HEK293 (cell line): ENCODE data around the gene PLEKHH3.

Experiments used
- BCL11A ChIP-seq: fragments of 450-650 bp; formaldehyde crosslinking; IDR thresholded peaks from 2 replicates; pipeline ENCODE4 v1.5.1; 2016; ENCODE audit warnings: low read depth, missing biosample characterization, missing genetic modification characterization
- HOXA7 ChIP-seq: sonication (generic); formaldehyde crosslinking; IDR thresholded peaks from 2 replicates; pipeline ENCODE4 v1.8.1; 2022; ENCODE audit warnings: missing genetic modification reagents, borderline replicate concordance
- MYNN ChIP-seq: fragments of 450-650 bp; formaldehyde crosslinking; IDR thresholded peaks from 2 replicates; pipeline ENCODE4 v1.5.1; 2016; ENCODE audit warnings: missing biosample characterization, missing genetic modification characterization, borderline replicate concordance
- MZF1 ChIP-seq: fragments of 450-650 bp; formaldehyde crosslinking; IDR thresholded peaks from 2 replicates; pipeline ENCODE4 v1.5.1; 2017; ENCODE audit warnings: missing biosample characterization, missing genetic modification characterization, borderline replicate concordance
- ZFP41 ChIP-seq: fragments of 450-650 bp; formaldehyde crosslinking; IDR thresholded peaks from 2 replicates; pipeline ENCODE4 v1.5.1; 2016; ENCODE audit warnings: missing biosample characterization, missing genetic modification characterization, borderline replicate concordance
- ZNF169 ChIP-seq: fragments of 450-650 bp; formaldehyde crosslinking; IDR thresholded peaks from 2 replicates; pipeline ENCODE4 v1.5.1; 2016; ENCODE audit warnings: missing biosample characterization, missing genetic modification characterization
- ZNF184 ChIP-seq: fragments of 450-650 bp; IDR thresholded peaks from 2 replicates; pipeline ENCODE4 v1.5.1; 2018; ENCODE audit warnings: missing biosample characterization, mild to moderate bottlenecking, missing genetic modification characterization
- ZNF391 ChIP-seq: fragments of 450-650 bp; formaldehyde crosslinking; IDR thresholded peaks from 2 replicates; pipeline ENCODE4 v1.5.1; 2016; ENCODE audit warnings: low read depth, missing biosample characterization, missing genetic modification characterization, borderline replicate concordance
- ZNF521 ChIP-seq: fragments of 450-650 bp; formaldehyde crosslinking; IDR thresholded peaks from 2 replicates; pipeline ENCODE4 v1.5.1; 2017; ENCODE audit warnings: missing biosample characterization, mild to moderate bottlenecking, missing genetic modification characterization
- ZNF530 ChIP-seq: fragments of 450-650 bp; formaldehyde crosslinking; IDR thresholded peaks from 2 replicates; pipeline ENCODE4 v1.5.1; 2016; ENCODE audit warnings: low read depth, missing biosample characterization, missing genetic modification characterization
- ZNF558 ChIP-seq: fragments of 450-650 bp; formaldehyde crosslinking; IDR thresholded peaks from 2 replicates; pipeline ENCODE4 v1.5.1; 2016; ENCODE audit warnings: missing biosample characterization, missing genetic modification characterization
- ZNF561 ChIP-seq: fragments of 450-650 bp; IDR thresholded peaks from 2 replicates; pipeline ENCODE4 v1.5.1; 2018; ENCODE audit warnings: missing biosample characterization, missing genetic modification characterization, borderline replicate concordance
- ZNF596 ChIP-seq: fragments of 450-650 bp; IDR thresholded peaks from 2 replicates; pipeline ENCODE4 v1.5.0; 2018; ENCODE audit warnings: missing biosample characterization, mild to moderate bottlenecking, missing genetic modification characterization, moderate library complexity
- ZNF660 ChIP-seq: fragments of 450-650 bp; IDR thresholded peaks from 2 replicates; pipeline ENCODE4 v1.5.1; 2018; ENCODE audit warnings: missing biosample characterization, mild to moderate bottlenecking, missing genetic modification characterization
- ZNF677 ChIP-seq: fragments of 450-650 bp; IDR thresholded peaks from 2 replicates; pipeline ENCODE4 v1.5.0; 2018; ENCODE audit warnings: missing biosample characterization, mild to moderate bottlenecking, missing genetic modification characterization, moderate library complexity
- TF ChIP-seq, protein P1 (sequence below): fragments of 450-650 bp; formaldehyde crosslinking; IDR thresholded peaks from 2 replicates; pipeline ENCODE4 v1.5.1; 2016; ENCODE audit warnings: missing biosample characterization, missing genetic modification characterization
- TF ChIP-seq, protein P2 (sequence below): fragments of 450-650 bp; IDR thresholded peaks from 2 replicates; pipeline ENCODE4 v1.5.1; 2018; ENCODE audit warnings: missing biosample characterization, missing genetic modification characterization
- TF ChIP-seq, protein P3 (sequence below): fragments of 450-650 bp; formaldehyde crosslinking; conservative IDR thresholded peaks from 2 replicates; pipeline ENCODE4 v1.5.1; 2016; ENCODE audit warnings: low read depth, missing biosample characterization, missing genetic modification characterization
- TF ChIP-seq, protein P4 (sequence below): fragments of 450-650 bp; formaldehyde crosslinking; IDR thresholded peaks from 2 replicates; pipeline ENCODE4 v1.5.1; 2016; ENCODE audit warnings: missing biosample characterization, missing genetic modification characterization
- TF ChIP-seq, protein P5 (sequence below): fragments of 450-650 bp; formaldehyde crosslinking; IDR thresholded peaks from 2 replicates; pipeline ENCODE4 v1.5.0; 2017; ENCODE audit warnings: missing biosample characterization, missing genetic modification characterization, borderline replicate concordance
- TF ChIP-seq, protein P6 (sequence below): fragments of 450-650 bp; formaldehyde crosslinking; IDR thresholded peaks from 2 replicates; pipeline ENCODE4; 2016; ENCODE audit warnings: missing biosample characterization, missing genetic modification characterization
- TF ChIP-seq, protein P7 (sequence below): fragments of 450-650 bp; formaldehyde crosslinking; IDR thresholded peaks from 2 replicates; pipeline ENCODE4 v1.5.1; 2016; ENCODE audit warnings: missing biosample characterization, missing genetic modification characterization, low read depth

PLEKHH3 gene

DNA sequence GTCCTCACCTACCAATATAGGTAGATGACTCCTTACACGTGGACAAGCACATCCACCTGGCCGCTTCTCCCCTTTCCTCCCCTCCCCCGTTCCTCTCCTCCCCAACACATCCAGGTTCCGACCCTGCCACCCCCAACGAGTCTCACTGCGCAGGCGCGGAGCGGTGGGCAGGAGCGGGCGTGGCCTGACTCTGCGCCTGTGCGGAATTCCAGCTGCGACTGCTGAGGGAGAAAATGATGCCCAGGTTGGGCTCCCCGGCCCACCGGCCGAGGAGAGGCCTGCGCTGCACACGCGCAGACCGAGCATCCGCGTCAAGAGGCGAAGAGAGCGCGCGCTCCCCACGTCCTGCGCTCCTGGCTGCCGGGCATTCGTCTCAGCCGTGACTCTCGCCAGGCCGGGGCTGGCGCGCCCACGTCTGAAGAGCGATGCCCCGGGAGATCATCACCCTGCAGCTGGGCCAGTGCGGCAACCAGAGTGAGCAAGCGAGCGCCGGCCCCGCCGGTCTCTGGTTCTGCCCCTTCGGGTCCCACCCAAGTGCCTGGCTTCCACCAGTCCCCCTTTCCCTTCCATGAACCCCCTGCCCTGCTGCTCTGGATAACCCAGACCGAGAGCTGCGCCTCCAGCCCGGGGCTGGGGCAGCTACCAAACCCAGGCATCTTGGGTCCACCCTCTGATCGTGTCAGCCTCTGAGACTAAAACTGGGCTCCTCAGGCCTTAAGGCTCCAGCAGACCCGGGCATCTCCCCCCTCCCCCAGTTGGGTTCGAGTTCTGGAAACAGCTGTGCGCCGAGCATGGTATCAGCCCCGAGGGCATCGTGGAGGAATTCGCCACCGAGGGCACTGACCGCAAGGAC is 17.5 kb downstream of the PLEKHH3 start, which contains the start of gene TUBG2 (continued):
- TF ChIP-seq, protein P1, sequence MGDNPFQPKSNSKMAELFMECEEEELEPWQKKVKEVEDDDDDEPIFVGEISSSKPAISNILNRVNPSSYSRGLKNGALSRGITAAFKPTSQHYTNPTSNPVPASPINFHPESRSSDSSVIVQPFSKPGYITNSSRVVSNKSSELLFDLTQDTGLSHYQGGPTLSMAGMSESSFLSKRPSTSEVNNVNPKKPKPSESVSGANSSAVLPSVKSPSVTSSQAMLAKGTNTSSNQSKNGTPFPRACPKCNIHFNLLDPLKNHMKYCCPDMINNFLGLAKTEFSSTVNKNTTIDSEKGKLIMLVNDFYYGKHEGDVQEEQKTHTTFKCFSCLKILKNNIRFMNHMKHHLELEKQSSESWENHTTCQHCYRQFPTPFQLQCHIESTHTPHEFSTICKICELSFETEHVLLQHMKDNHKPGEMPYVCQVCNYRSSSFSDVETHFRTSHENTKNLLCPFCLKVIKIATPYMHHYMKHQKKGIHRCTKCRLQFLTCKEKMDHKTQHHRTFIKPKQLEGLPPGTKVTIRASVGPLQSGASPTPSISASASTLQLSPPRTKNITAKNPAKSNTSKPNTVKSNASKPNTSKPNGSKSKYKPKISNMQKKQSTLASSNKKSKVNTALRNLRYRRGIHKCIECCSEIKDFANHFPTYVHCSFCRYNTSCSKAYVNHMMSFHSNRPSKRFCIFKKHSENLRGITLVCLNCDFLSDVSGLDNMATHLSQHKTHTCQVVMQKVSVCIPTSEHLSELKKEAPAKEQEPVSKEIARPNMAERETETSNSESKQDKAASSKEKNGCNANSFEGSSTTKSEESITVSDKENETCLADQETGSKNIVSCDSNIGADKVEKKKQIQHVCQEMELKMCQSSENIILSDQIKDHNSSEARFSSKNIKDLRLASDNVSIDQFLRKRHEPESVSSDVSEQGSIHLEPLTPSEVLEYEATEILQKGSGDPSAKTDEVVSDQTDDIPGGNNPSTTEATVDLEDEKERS (tag by site-specific recombination) = no peak
- TF ChIP-seq, protein P2, sequence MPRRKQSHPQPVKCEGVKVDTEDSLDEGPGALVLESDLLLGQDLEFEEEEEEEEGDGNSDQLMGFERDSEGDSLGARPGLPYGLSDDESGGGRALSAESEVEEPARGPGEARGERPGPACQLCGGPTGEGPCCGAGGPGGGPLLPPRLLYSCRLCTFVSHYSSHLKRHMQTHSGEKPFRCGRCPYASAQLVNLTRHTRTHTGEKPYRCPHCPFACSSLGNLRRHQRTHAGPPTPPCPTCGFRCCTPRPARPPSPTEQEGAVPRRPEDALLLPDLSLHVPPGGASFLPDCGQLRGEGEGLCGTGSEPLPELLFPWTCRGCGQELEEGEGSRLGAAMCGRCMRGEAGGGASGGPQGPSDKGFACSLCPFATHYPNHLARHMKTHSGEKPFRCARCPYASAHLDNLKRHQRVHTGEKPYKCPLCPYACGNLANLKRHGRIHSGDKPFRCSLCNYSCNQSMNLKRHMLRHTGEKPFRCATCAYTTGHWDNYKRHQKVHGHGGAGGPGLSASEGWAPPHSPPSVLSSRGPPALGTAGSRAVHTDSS = no peak
- TF ChIP-seq, protein P3, sequence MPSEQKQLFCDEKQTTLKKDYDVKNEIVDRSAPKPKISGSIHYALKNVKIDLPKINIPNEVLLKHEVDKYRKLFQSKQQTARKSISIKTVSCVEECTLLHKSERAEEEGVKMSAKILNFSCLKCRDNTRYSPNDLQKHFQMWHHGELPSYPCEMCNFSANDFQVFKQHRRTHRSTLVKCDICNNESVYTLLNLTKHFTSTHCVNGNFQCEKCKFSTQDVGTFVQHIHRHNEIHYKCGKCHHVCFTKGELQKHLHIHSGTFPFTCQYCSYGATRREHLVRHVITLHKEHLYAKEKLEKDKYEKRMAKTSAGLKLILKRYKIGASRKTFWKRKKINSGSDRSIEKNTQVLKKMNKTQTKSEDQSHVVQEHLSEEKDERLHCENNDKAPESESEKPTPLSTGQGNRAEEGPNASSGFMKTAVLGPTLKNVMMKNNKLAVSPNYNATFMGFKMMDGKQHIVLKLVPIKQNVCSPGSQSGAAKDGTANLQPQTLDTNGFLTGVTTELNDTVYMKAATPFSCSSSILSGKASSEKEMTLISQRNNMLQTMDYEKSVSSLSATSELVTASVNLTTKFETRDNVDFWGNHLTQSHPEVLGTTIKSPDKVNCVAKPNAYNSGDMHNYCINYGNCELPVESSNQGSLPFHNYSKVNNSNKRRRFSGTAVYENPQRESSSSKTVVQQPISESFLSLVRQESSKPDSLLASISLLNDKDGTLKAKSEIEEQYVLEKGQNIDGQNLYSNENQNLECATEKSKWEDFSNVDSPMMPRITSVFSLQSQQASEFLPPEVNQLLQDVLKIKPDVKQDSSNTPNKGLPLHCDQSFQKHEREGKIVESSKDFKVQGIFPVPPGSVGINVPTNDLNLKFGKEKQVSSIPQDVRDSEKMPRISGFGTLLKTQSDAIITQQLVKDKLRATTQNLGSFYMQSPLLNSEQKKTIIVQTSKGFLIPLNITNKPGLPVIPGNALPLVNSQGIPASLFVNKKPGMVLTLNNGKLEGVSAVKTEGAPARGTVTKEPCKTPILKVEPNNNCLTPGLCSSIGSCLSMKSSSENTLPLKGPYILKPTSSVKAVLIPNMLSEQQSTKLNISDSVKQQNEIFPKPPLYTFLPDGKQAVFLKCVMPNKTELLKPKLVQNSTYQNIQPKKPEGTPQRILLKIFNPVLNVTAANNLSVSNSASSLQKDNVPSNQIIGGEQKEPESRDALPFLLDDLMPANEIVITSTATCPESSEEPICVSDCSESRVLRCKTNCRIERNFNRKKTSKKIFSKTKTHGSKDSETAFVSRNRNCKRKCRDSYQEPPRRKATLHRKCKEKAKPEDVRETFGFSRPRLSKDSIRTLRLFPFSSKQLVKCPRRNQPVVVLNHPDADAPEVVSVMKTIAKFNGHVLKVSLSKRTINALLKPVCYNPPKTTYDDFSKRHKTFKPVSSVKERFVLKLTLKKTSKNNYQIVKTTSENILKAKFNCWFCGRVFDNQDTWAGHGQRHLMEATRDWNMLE (tag by site-specific recombination) = no peak
- TF ChIP-seq MYNN (tag by site-specific recombination) (no peak), ZNF561 (0 out of 2 replicates have a peak, but pooled peaks have one; percentile 28), HOXA7 (CRISPR knock-in tag) (no peak), ZNF169 (tag by site-specific recombination) (no peak), ZNF530 (tag by site-specific recombination) (no peak), ZNF391 (tag by site-specific recombination) (0 out of 2 replicates have a peak, but pooled peaks have one; percentile 66), ZFP41 (no peak), BCL11A (no peak), ZNF596 (tag by site-specific recombination) (no peak), ZNF184 (no peak), MZF1 (tag by site-specific recombination) (no peak), ZNF677 (no peak), ZNF521 (tag by site-specific recombination) (no peak), ZNF558 (tag by site-specific recombination) (no peak), ZNF660 (tag by site-specific recombination) (peak; percentile 48; the same call in 1 of the 2 replicates)
- TF ChIP-seq, protein P4, sequence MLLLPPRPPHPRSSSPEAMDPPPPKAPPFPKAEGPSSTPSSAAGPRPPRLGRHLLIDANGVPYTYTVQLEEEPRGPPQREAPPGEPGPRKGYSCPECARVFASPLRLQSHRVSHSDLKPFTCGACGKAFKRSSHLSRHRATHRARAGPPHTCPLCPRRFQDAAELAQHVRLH (tag by site-specific recombination) = no peak
- TF ChIP-seq, protein P5, sequence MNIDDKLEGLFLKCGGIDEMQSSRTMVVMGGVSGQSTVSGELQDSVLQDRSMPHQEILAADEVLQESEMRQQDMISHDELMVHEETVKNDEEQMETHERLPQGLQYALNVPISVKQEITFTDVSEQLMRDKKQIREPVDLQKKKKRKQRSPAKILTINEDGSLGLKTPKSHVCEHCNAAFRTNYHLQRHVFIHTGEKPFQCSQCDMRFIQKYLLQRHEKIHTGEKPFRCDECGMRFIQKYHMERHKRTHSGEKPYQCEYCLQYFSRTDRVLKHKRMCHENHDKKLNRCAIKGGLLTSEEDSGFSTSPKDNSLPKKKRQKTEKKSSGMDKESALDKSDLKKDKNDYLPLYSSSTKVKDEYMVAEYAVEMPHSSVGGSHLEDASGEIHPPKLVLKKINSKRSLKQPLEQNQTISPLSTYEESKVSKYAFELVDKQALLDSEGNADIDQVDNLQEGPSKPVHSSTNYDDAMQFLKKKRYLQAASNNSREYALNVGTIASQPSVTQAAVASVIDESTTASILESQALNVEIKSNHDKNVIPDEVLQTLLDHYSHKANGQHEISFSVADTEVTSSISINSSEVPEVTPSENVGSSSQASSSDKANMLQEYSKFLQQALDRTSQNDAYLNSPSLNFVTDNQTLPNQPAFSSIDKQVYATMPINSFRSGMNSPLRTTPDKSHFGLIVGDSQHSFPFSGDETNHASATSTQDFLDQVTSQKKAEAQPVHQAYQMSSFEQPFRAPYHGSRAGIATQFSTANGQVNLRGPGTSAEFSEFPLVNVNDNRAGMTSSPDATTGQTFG (tag by site-specific recombination) = no peak
- TF ChIP-seq, protein P6, sequence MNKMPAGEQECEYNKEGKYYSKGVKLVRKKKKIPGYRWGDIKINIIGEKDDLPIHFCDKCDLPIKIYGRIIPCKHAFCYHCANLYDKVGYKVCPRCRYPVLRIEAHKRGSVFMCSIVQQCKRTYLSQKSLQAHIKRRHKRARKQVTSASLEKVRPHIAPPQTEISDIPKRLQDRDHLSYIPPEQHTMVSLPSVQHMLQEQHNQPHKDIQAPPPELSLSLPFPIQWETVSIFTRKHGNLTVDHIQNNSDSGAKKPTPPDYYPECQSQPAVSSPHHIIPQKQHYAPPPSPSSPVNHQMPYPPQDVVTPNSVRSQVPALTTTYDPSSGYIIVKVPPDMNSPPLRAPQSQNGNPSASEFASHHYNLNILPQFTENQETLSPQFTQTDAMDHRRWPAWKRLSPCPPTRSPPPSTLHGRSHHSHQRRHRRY (tag by site-specific recombination) = no peak
- TF ChIP-seq, protein P7, sequence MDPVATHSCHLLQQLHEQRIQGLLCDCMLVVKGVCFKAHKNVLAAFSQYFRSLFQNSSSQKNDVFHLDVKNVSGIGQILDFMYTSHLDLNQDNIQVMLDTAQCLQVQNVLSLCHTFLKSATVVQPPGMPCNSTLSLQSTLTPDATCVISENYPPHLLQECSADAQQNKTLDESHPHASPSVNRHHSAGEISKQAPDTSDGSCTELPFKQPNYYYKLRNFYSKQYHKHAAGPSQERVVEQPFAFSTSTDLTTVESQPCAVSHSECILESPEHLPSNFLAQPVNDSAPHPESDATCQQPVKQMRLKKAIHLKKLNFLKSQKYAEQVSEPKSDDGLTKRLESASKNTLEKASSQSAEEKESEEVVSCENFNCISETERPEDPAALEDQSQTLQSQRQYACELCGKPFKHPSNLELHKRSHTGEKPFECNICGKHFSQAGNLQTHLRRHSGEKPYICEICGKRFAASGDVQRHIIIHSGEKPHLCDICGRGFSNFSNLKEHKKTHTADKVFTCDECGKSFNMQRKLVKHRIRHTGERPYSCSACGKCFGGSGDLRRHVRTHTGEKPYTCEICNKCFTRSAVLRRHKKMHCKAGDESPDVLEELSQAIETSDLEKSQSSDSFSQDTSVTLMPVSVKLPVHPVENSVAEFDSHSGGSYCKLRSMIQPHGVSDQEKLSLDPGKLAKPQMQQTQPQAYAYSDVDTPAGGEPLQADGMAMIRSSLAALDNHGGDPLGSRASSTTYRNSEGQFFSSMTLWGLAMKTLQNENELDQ (tag by site-specific recombination) = no peak
